SKM-1 (cell line): ENCODE measurements around the gene WNT9A.
"Not testable (repeated sequence)": the region's sequence is repeated elsewhere in the genome, so short reads cannot be mapped to it uniquely, and the experiment has no call there.

Experiments
- DNase-seq: peaks from one replicate; lab custom pipeline; 2025; ENCODE audit not compliant: unreplicated experiment; lab: John Stamatoyannopoulos, UW

The WNT9A gene

DNA sequence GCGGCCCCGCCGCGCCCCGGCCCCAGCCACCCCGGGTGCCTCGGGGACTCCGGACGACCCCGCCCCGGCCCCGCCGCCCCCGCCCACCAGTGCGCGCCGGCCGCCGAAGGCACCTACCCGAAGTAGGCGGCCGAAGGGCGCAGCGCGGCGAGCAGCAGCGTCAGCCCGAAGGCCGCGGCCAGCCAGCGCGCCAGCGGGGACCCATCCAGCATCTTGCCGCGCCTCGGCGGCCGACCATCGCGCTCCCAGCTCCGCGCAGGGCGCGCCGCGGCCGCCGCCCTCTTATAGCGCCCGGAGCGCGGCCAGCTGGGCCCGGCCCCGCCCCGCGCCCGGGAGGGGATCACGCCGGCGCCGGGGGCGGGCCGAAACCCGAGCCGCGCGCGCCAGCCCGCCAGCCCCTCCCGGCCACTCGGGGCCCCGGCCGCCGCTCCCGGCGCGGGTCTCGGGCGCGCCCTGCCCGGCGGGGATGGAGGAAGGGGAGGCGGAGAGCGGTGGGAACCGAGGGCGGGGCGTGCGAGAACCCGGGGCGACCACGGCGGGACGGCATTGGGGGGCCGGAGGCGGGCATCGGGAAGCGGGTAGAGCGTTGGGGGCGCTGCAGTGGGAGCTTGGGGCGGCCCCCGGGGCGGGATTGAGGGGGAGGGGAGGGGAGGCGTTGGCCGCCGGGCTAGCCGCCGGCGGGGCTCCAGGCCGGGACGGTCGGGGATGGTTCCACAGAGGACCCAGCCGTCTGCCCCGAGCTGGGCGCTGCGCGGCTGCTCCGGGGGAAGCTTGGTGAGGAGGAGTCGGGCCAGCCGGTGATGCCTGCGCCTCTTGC, at the start of gene WNT9A:
Gene WNT9A, minus strand, starts transcription at position 257 of the 817 bp plus-strand sequence. Its CDS starts 45 bp downstream, at position 212.
- DNase-seq: no peak

- DNase-seq: no peak
Observed at GRCh38 chr1:227996187-227996950, 48.6 kb upstream of the WNT9A start.

DNA sequence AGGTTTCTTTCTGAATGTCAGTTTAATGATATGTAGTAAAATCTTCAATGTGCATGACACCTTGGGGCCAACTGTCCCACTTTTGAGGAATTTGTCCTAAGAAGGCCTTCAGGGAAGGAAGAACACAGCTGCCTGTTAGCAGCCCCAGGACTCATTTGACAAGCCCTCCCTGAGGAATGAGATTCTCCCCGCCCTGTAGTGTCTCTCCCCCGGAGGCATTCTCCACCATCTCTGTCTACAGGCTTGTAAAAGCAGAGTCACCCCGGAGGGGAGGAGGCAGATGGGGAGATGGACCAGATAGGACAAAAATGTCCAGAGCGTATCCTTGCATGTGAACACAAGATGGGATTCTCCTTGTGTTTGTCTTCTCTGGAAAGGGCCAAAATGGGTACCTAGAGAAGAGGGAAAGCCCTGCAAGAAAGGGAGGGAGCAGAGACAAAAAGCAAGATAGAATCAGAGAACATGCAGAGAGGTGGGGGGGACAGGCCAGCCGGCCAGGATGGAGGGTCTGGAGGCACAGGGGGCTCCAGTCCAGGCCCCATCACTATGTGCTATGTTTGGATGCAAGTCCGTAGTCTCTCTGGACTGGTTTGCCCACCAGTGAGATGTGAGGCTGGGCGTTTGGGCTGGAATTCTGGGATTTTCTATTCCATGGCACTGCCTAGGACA, 47.0 kb upstream of the WNT9A start:
- DNase-seq: no peak

- DNase-seq: no peak
Observed at GRCh38 chr1:227987181-227987580, 39.4 kb upstream of the WNT9A start.

GRCh38 chr1:227975583-227976283, 28.0 kb upstream of the WNT9A start:
- not testable (repeated sequence) for DNase-seq

GRCh38 chr1:227973724-227974288, 26.1 kb upstream of the WNT9A start:
- not testable (repeated sequence) for DNase-seq

- not testable (repeated sequence) for DNase-seq
Observed at GRCh38 chr1:227972843-227973374, 25.2 kb upstream of the WNT9A start.

GRCh38 chr1:227972283-227972679, 24.5 kb upstream of the WNT9A start:
- not testable (repeated sequence) for DNase-seq

GRCh38 chr1:227971643-227972282, 24.0 kb upstream of the WNT9A start:
- DNase-seq: not testable (repeated sequence)

DNA sequence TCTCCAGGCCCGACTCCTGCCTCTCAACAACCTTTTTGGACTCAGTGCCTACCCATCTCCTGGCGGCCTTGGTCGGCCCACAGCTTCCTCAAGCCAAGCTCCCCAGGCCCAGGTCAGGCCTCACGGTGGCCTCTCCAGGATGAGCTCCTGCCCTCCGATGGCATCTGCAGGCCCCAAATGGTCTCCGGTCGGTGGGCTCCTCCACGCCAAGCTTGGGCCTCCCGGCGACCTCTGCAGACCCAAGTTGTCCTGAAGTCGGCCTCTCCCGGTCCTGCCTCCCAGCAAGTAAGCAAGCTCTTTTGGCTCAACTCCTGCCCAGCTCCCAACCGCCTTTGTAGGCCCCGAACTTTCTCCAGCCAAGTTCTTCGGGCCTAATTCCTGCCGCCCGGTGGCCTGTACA, 23.5 kb upstream of the WNT9A start:
- DNase-seq: not testable (repeated sequence)

DNA sequence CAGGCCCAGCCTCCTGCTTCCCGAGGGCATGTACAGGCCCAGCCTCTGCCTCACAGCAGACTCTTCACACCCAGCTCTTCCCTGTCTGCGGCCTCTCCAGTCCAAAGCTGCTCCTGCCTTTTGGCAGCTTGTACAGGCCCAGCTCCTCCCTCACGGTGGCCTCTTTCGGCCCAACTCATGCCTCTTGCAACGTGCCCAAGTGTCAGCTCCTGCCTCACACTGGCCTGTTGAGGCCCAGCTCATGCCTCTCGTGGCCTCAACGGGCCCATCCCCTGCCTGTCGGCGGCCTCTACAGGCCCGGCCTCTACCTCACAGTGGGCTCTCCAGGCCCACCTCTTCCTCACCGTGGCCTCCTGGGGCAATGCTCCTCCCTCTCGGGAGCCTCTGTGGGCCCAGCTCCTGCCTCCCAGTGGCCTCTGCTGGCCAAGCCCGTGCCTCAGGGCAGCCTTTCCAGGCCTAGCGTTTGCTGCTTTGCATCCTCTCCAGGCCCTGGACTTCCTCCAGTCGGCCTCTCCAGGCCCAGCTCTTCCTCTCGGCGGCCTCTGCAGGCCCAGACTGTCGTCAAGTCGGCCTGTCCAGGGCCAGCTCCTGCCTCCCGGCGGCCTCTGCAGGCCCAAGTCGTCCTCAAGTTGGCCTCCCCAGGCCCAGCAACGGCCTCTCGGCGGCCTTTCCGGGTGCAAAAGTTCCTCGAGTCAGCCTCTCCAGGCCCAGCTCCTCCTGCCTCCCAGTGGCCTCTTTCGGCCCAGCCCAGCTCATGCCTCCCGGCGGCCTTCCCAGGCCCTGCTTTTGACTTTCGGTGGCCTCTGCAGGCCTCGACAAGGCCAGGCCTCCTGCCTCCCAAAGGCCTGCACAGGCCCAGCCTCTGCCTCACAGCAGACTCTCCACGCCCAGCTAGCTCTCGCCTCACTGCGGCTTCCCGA, 22.6 kb upstream of the WNT9A start:
- DNase-seq: not testable (repeated sequence)

- DNase-seq: not testable (repeated sequence)
Observed at GRCh38 chr1:227967815-227968214, 20.1 kb upstream of the WNT9A start.

DNA sequence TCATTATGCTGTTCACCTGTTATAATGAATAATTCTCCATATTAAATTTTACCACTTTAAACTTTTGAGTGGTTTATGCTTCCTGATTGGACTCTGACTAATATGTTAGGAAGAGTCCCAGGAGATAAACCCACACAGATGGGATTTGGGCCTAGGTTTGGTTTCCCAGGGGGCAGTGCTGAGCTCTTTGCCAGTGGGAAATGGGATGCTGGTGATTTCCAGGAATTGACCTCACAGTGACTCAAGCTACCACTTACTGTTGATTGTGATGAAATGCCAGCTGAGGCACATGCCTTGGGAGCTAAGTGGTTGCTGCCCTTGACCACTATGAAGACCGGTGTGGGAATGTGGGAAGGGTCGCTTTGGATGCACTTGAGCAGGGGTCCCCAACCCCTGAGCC, 19.0 kb upstream of the WNT9A start:
- not testable (repeated sequence) for DNase-seq

GRCh38 chr1:227961651-227962466, 14.1 kb upstream of the WNT9A start:
- peak; percentile 80 for DNase-seq

DNA sequence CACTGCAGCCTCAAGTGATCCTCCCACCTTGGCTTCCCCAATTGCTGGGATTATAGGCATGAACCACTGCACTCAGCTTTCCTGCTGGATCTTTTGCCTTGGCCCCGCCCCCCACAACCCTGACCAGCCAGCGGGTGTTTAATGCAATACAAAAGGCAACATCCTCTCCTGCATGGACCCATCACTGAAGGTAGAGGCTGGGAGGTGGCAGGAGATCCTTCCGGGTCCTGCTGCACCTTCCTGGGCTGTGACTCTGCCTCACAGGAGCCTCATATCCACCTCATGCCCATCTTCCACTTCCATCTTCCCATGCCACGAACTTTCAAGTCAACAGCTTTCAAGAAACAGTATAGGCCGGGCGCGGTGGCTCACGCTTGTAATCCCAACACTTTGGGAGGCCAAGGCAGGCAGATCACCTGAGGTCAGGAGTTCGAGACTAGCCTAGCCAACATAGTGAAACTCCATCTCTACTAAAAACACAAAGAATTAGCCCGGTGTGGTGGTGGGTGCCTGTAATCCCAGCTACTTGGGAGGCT, 11.7 kb upstream of the WNT9A start:
- DNase-seq: no peak

- DNase-seq: no peak
Observed at GRCh38 chr1:227958617-227959324, 11.0 kb upstream of the WNT9A start.

- DNase-seq: no peak
Observed at GRCh38 chr1:227955808-227956207, 8.1 kb upstream of the WNT9A start.
